ENCODE results near the gene CCNA2.

GRCh38 chr4:121824950-121825349, 1.3 kb upstream of the CCNA2 start:
- TF ChIP-seq CTCF (IDR thresholded peaks at IDR 0.05; ENCODE audit: insufficient read depth, low read length, poor library complexity, severe bottlenecking) (no peak), EZH2phosphoT487 (conservative IDR thresholded peaks at IDR 0.05; ENCODE audit: low read length) (no peak)
